Measurements from ENCODE around the gene XXYLT1. TPM values are rescaled to one million over a fixed set of nuclear protein-coding genes. Genes with fewer than 3 reads are reported as not detected.

The XXYLT1 gene
- total RNA-seq, 1 donor from 2014 or later = 8.8 TPM

DNA sequence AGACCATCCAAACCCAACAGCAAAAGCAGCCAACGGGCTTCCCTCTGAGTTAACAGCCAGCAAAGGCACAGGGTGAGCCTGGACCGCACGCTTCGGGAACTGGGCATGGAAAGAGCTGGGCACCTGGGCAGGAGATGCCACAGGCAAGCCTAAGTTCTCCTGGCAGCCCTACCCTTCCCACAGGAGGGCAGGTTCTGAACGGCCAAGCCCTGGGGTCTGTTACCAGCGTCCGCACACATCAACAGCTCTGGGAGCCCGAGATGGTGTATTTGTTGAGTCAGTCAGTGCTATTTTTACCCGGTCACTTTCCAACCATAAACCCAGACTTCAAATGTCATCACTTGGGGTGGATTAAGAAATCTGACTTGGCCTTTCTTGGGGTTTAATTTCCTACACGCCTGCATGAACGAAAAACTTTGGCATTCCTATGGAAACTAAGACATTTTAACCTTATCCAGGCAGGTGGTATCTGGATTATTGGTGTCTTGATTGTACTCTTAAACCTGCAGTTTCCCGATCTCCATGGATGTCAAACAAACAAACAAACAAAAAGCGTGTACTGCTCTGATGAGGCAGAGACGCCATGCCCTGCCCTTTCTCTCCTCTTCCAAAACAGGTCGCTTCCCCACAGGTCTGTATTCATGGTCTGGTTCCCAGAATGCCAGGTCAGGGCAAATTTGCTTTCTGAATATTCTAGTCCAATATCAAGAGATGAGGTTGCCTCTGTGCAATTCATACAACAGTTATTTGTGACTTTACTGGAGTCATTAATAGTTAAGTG is 99.7 kb downstream of the XXYLT1 start:
- no peak for DNase-seq (ENCODE audit: low spot score)

DNA sequence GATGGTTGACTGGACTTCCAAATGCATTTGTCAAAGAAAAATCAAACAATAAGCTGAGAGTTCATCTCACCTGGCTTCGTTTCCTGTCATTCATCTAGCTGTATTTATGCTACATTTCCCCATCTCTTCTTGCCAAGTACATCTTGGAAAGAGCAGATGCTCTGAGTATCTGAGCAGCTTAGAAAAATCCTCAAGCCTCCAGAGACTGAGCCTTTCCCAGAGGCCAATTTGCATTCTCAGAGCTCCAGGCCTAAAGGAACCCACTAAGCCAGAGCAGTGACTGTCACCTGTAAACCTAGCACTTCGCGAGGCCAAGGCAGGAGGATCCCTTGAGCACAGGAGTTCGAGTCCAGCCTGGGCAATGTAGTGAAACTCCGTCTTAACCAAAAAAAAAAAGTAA is 100.5 kb downstream of the XXYLT1 start:
- no peak for DNase-seq (ENCODE audit: low spot score)

DNA sequence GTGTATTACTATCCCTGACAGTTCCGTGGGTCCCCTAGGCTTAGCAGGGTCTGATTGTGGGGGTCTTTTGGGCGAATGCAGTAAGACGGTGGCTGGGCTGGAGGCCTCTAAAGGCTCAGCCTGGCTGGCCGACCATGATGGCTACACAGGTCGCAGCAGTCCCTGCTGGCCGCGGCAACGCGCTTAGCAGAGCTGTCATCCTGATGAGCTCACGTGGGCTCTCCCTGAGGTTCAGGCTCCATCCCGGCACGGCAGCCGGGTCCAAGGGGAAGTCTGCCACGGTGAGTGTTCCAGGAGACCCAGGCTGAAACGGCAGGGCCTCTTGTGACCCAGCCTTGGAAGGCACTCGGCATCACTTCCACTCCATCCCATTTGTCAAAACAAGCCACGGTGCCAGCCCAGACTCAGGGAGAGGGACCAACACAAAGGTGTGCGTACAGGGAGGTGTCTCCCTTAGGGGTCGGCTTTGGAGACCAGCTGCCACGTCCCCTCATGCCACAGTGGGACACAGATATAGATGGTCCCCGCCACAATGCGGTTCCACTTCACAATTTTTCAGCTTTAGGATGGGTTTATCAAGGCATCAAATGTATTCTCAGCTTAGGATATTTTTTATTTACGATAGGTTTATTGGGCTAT is 101.8 kb downstream of the XXYLT1 start:
- DNase-seq (ENCODE audit: low spot score) = no peak

DNA sequence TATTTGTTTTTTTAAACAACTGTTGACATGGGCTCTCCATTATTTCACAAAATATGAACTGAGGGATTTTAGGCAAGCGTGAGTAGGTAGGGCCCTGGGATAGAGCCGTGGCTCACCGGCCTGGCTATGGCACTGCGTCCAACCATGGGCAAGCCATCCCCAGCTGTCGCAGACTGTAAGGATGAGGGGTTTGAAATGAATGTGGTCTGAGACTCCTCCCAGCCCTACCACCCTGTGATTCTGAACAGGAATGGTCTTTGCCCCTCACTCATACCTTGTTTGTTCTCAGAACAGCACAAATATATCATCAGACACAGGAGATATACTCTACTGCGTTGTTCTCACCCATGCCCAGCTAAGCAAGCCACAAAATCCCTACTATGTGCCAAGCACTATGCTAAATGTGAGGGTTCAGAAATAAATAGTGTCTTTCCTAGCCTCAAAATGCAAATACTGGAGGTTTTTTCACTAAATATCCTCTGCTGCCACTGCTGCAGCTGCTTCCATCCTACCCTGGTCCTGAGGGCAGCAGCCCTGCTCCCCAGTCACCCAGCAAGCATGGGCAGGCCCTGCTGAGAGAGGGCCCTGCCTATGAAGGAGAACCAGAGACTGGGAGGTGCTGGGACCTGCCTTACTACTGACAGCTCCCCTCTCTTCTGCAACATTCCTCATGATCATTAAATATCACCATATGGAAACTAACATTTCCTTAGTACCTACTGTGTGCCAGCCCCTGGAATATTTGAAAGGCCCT is 102.8 kb downstream of the XXYLT1 start:
- DNase-seq (ENCODE audit: low spot score) = no peak

DNA sequence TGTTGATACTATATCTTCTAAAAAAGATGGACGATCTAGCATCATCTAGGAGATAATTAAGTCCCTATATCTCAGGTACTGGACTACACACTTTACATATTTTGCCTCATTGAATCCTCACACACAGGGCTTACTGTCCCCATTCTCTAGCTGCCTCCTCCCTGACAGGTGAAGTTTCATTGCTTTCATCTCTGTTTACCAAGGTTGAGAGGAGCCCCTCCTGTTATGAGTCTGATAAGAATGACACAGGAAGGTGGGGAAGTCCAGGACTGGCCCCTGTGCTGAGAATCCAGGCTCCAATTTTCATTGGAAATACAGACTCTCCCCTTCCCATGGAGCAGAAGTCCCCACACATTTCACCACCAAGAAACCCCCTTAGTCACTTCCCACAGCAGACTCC is 105.2 kb downstream of the XXYLT1 start:
- no peak for DNase-seq (ENCODE audit: low spot score)

DNA sequence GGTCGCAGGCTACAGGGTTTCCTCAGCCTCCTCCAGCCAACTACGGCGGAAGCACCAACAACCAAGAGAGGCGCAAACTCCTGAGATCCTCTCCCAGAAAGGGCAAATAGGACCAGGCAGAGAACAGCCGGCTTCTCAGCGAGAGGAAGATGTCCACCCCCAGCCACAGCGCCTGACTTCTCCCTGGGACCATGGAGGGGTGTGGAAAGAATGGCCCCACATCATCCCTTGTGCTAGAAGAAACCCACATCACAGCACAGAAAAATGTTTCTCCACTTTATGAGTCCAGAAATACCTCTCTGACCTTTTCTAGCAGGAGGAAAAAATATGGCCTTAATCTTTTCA is 105.7 kb downstream of the XXYLT1 start:
- DNase-seq (ENCODE audit: low spot score) = no peak

DNA sequence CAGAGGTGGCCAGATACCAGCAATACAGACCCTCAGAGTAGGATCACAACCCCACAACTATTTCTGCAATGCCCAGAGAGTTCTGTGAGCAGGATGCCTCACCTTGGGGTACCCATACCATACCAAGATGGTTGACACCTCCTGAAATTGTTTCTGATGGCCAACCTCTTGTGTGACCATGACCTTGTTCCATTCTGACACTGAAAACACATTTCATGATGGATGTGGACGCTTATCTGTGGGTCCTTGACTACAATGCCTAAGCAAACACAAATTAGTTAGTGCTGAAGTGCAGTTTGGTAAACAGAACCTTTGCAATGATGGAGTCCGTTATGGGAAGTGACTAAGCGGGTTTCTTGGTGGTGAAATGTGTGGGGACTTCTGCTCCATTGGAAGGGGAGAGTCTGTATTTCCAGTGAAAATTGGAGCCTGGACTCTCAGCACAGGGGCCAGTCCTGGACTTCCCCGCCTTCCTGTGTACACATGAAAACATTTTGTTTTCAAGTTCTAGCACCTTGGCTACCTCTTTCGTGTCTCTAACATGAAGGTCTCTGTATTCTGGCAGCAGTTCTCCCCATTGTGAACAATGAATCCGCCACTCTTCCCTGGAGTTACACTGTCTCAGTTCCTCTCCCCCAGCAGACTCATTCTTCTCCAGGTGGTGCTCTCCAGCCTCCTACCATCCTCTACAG is 106.2 kb downstream of the XXYLT1 start:
- DNase-seq (ENCODE audit: low spot score) = no peak

DNA sequence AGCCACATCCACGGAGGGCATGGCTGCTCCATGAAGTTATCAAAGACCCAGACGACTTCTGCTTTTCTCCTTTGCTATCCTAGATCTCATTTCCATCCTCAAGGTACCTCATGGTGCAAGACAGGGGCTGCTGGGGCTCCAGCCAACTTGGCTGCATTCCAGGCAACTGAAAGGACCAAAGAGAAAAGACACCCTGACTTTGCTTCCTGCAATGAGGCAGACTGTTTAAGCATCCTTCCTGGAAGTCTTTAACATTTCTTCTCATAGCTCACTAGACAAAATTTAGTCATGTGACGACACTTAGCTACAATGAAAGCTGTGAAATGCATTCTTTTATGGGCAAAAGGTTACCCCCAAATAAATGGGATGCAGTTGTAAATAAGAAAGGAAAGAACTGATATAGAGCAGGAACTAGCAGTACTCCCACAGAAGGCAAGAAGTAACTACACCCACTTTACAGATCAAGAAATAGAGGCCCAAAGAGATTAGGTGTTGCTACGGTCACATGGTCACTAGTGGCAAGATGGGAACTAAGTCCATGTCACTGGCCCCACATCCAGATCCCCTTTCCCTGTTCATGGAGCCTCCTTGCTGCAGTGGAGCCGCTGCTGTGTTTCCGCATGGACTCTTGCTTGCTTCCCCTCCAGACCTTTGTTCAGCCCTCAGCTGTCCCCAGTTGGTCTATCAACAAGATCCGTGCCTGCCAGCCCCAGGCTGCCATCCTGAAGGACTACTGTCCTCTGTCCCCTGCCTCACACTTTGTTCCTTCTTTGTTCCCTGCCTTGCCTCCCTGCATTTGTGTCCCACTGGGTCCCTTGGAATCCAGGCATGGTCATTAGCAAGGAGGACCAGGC is 107.0 kb downstream of the XXYLT1 start:
- DNase-seq (ENCODE audit: low spot score) = no peak

DNA sequence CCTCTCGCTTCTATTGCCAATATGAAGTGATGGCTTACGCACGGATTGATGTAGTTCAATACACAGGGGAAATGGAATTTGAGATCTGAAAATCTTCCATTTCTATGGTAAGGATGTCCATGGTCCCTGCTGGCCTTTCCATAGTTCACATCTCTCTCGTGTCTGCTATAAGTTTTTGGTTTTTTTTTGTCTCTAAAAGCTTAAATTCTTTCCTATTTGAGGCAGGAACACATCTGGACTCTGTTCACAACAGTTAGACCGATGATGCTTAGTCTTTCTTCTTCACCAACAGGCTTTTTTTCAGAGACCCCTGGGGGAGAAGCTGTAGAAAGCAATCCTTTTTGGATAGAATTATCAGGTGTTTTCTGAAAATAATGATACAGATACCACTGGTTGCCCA is 108.1 kb downstream of the XXYLT1 start:
- DNase-seq (ENCODE audit: low spot score) = no peak

DNA sequence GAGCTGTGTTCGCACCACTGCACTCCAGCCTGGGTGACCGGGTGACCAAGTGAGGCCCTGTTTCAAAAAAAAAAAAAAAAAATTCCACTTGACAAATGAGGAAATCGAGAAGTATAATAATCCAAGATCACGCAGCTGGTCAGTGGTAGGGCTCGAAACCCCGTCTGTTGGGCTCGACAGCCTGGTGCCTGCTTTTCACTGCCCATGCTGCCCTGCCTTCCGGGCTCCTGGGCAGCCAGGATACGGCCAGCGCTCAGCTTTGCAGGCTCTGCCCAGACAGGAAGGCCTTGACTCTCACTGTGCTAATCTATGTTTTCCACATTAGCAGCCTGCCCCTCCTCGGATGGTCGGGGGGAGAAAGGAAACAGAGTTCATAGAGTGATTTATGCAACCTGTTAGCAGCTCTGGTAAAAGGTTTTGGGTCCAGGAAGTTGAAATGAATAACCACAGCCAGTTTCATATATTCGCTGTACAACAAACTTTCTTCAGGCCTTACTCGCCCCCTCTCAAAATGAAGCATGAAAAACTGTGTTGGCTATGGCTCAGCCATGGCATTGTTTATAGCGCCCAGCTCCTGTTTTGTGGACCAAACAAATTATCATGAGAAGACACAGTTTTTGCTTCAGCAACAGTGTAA is 108.8 kb downstream of the XXYLT1 start:
- no peak for DNase-seq (ENCODE audit: low spot score)

DNA sequence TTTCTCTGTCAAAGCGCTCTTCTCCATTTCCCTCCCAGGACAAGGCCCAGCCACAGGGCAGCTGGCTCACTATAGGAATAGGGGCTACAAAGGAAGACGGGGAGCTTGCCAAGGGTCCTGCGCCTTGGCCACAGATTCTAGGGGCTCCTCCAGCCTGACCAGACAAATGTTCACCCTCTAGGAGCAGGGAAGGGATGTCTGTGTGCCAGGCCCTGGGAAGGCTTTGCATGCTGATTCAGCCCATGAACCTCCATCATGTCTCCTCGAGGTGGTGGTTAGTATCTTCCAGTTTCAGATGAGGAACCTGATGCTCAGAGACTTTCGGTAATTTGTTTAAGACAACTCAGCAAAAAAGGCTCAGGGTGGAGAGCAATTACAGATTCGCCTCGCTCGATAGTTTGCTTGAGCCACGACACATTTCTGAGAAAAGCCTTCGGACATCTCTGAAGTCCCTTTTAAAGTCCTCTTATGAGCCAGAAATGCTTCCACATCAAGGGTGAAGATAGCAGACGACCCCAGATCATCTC is 110.0 kb downstream of the XXYLT1 start:
- no peak for DNase-seq (ENCODE audit: low spot score)

DNA sequence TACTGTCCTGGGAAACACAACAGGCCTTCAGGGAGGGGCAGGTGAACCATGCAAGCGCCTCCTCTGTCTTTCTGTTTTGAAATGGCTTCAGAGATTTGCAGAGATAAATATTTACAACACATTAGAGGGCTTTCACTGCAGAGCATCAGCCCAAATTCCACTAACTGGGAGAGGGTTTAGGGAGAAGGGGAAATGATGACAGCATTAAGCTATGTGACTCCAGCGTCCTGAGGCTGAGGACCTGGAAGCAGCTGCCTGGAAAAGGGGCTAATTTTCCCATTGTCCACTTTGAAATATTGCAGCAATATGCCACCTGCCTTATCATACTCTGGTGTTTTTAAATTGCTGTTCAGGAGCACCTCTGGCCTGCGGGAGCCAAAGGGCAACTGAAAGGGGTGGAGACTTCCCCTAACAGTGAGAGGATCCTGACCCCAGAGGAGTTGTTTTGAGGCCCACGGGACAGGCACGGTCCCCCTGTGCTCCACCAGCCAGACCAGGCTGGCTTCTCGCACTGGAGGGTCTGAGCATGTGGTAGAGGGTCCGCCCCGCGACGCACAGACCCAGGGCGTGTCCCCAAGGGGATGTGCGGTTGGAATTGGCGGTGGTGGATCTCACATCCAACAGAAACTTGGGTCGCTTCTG is 110.6 kb downstream of the XXYLT1 start:
- DNase-seq (ENCODE audit: low spot score) = no peak

DNA sequence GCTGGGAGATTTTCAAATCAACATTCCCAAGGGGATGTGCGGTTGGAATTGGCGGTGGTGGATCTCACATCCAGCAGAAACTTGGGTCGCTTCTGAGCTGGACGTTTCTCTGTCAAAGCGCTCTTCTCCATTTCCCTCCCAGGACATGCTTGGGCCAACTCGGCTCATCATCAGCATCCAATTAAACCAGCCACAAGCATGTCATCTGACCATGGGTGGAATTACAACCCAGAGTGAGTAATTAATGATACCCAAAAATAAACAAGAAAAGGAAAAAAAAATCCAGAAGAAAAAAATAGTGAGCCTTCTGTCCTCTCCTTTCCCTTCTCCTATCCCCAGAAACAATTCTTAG is 111.2 kb downstream of the XXYLT1 start:
- DNase-seq (ENCODE audit: low spot score) = no peak

DNA sequence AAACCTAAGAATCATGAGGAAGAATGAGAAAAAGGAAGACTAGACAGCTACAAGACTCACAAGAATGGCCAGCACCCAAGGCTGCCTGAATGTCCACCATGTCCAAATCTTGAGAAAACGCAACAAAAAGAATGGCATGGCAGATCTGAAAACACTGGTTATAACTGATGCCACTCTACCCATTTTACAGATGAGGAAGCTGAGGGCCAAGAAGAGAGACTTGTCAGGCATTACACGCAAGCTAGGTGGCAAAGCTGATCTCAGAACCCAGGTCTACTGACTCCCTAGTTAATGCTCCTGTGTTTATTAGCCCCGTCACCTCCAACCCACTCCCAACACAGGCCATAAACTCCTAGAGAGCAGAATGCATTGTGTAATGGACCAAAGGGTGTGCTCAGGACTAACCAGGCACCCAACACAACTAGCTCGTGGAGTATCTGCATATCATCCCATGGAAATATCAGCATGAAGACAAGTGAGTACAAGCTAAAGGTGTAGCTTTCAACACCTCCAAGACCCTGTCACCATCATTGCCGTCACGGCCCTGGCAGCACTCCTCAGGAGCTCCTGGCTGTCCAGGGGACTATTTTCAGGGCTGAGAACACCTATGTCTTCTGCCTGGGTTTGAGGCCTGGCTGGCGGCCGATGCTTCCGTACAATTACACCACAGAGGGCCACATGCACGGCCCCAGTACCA is 111.7 kb downstream of the XXYLT1 start:
- DNase-seq (ENCODE audit: low spot score) = no peak

DNA sequence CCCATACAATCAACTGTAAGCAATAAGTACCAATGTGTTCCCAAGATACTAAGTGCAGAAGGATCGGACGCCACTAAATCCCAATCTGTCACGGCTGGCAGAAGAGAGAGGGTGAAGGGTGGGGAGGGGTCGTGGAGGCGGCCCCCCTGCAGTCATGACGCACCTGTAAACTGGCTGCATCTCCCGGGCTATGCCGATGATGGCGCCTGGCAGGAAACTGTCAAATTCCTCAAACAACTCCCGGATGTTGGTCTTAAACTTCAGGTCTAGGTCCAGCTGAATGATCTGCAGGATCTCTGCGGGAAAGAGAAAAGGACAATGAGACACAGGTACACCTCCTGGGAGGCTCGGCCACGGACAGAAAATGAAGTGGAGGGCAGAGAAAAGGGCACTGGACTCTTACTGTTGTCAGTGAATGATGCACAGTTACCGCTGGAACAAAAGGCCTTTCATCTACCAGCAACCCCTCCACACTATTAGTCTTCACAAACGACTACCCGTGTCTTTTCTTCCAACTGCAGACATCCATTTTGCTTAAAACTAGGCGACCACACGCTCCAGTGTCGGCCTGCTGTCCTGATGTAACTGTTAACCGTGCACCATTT is 114.6 kb downstream of the XXYLT1 start:
- DNase-seq (ENCODE audit: low spot score) = no peak

DNA sequence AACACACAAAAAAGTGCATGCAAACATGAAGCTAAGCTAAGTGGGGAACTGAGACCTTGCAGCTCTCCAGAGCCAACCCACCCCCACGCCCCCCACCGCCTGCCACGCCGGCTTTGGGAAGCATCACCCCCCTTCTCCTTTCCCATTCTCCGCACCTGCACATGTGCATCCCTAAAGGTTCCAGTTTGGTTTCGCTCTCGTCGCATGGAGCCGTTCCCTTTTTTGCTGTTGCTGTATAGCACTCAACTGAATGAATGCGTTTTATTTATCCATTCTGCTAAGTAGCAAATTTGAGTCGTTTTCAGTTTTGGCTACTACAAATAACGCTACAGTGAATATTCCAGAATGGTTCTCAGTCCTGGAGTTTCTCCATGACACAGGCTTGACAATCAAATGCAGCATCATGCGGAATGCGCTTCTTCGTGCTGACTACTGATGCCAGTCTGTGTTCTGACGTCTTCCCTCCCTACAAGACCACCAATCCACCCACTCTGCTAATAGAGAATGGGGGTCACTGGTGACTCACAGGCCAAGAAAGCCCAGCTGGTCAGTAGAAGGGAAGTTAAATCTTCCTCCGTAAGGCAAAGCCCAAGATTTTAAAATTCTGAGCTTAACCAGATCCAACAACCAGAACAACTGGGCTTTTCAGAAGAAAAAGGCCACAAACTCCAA is 115.3 kb downstream of the XXYLT1 start:
- DNase-seq (ENCODE audit: low spot score) = no peak

DNA sequence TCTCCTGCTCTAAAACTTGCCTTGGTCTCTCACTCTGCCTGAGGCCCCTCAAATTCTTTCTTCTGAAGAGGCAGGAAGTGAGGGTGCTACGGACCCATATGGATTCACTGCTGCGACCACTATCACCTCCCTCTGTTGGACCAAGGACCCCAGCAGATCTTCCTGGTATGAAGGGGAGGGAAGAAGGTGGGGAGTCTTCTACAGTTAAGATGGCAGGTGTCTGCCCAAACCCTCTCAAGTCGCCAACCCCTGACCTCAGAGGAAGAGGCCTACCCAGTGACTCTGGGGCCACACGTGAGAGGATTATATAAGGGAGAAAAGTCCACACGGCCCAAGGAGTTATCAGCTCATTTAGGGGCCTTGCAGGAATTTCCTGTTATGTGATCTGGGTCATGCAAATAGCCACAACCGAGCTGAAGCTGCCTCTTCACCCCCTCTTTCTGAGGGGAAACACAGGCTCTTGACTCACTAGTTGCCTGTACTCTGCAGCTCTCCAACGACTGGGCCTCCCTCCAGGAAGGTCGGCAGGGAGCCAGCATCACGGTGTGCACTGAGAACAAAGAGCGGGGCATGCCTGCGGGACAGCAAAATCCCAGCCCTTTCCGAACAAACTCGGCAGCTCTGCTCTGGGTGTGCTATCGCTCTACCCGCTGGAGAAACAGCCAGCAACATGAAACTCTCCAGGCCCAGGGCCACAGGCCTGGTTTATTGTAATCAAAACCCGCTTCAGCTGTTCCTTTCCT is 116.0 kb downstream of the XXYLT1 start:
- DNase-seq (ENCODE audit: low spot score) = peak; percentile 90
